HG03103 (cell line): Measurements from ENCODE around the gene ROBO1.

ENCODE experiments used
- ATAC-seq: cut with Tn5 transposase; IDR thresholded peaks from one replicate; pipeline ENCODE4 v1.9.1; 2021; ENCODE audit warnings: low read depth; ENCODE audit not compliant: unreplicated experiment

The ROBO1 gene

DNA sequence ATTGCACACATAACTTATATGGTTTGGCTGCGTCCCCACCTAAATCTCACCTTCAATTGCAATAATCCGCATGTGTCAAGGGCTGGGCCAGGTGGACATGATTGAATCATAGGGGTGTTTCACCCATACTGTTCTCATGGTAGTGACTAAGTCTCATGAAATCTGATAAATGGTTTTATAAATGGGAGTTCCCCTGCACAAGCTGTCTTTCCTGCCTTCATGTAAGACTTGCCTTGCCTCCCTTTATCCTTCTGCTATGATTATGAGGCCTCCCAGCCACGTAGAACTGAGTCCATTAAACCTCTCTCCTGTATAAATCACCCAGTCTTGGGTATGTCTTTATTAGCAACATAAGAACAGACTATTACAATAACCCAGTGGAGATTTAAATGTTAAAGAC is 653.9 kb downstream of the ROBO1 start:
- ATAC-seq = no peak

DNA sequence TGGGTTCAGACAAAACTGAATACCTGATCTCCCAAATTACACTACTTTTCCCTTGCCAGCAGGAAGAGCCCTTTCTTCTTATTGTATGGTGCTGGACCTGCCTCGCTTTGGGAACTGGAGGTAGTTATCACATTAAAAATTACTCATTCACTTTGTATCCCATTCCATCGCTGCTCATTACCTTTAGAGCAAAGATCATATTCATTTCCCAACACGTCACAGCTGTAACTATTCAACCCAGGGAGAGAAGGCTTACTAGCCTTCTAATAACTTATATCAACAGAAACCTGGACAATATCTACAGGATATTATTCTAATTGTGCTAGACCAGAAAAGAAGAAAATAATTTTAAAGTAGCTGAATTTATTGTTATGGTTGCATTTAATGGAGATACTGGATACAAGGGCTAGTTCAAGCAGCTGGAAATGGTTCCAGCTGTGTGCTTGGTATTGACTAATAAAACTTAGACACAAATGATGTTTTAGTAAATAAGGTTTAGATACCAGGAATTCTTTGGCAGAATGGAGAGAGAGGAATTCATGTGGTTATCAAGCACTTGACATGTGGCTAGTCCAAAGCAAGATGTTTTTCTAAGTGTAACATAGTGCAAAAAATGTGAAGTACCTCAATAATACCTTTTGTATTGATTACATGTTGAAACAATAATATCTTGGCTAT is 656.3 kb downstream of the ROBO1 start:
- no peak for ATAC-seq

DNA sequence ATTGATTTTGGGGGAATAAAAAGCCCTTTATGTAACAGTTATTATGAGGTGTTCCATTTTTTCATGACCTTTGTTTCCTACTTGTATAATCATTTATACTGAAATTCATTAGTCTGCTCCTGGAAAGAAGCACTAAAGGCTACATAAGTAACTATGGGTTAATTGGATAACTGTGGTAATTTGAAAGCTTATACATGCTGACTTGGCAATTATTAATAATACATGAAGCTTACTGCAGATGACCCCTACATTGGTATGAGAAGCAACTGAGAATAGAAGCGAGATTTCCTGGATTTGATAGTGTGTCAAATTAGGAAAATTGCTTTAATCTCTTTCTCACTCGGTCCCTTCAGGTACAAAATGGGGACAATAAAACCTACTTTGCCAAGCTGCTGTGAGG is 658.0 kb downstream of the ROBO1 start:
- no peak for ATAC-seq

DNA sequence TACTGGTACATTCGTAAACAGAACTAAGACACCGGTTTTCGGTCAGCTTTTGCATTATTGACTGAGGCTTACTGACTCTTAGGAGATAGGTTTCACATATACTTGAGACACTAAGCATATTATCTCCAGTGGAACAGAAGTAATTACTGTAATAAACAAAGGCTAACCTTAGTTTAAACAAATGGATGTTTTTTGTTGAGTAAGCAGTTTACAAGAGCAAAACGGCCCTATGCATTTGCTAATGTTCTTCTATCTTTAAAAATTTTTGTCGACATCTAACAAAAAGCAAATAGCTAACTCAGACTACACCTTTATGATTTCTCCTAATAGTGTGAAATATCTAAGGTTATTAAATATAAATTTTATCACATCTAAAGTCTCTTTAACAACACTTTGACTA is 664.5 kb downstream of the ROBO1 start:
- ATAC-seq = no peak

DNA sequence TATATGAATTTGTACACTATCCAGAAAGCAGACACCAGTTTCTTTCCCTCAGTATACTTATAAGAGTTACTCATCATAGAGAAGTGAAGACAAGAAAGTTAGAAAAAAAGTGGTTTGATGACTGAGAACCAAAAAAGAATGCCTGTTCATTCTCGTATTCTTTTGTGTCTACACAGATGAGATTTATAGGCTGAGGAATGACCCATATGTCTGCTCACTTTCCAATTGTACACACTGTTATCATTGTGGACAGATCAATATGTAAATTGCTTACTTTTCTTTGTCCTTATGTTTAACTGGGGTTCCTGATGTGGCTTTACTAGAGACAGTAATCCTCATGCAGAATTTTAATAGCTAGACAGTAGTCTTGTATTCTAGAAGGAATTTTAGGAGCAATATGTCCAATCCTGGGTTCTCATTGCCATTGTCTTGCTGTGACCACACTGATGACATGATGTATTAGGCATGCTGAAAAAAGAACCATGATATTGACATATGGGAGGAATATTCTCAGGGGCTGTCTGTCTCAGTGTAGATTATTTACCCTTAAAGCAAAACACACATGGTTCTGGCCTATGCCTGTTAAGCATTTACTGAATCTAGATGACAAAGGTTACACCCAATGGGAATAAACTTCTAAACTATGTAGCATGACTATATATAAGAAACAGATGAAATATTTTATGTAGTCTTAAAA is 669.7 kb downstream of the ROBO1 start:
- ATAC-seq = no peak

DNA sequence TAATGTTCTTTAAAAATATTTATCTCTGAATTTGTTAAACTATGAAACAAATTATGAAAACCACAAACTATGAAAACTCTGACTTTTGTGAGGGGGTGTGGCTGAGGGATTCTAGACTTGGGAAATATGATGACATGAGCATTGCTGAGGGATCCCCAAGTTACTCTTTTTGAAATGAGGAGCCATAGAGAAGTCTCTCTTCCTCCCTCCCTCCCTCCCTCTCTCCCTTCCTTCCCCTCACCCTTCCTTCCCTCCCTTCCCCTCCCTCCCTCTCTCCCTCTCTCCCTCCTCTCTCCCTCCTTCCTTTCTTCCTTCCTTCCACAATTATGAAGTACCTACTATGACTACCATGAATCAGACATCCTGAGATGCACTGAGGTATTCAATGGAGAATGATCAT is 673.1 kb downstream of the ROBO1 start:
- ATAC-seq = no peak

DNA sequence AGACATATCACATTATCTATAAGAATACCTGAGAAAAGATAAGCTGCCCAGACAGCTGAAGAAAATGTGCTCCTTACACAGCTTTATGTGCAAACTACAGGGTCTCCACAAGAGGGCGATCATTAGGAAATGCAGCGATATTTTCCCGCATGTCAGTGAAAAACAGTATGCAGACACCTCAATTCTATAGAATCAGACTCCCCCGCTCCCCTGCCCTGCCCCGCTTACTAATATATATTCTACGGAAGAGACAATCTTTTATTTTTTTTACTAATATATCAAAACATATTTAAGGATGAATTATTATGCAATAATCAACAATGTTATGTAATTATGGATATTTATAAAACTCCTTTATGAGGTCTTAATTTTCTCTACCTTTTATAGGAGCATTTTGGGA is 681.3 kb downstream of the ROBO1 start:
- ATAC-seq = peak; percentile 94

DNA sequence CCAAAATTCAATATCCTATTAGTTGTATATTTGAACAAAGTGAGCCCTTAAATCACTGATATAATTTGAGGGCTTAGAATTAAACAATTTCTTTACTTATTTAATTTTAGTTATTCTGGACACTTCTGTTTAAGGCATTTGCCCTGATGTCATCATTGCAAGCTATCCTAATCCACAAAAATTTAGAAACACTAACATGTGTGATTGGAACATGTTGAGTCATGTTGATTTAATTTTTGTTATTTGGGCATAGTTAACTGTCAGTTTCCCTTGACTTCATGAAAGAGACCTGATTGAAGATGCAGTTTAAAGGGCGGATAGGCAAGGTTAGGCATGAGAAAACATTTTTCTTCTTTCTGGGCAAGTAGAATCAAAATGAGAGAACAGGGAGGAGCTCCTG is 682.6 kb downstream of the ROBO1 start:
- ATAC-seq = no peak

DNA sequence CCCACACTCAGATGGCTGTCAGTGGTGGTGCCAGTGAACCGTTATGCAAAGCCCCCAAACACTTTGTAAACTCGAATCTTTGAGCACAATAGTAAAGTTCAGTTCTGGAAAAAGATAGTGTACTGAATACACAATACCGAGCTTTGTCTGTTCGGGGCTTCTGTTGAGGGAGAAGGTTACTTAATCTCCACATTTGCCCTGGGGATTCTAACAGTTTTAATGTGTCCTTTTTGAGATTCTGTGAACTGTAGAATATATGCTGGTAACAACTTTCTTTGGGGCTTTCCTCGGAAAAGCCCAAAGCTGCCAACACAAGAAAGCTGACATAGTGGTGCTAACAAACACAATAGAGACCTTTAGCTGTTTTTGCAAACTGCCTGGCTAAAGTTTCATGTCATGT is 686.5 kb downstream of the ROBO1 start:
- ATAC-seq = no peak

DNA sequence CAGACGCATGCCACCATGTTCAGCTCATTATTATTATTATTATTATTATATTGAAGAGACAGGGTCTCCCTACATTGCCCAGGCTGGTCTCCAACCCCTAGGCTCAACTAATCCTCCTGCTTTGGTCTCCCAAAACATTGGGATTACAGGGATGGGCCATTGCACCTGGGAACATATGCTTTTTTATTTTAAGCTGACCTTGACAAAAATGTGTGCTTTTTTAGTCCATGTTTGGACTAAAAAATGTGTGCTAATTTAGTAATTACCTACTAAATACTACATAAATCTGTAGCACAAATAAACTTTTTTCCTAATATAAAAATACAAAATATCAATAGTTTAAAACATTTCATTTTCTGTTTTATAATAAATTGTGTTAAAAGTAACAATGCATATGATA is 693.2 kb downstream of the ROBO1 start:
- ATAC-seq = no peak

DNA sequence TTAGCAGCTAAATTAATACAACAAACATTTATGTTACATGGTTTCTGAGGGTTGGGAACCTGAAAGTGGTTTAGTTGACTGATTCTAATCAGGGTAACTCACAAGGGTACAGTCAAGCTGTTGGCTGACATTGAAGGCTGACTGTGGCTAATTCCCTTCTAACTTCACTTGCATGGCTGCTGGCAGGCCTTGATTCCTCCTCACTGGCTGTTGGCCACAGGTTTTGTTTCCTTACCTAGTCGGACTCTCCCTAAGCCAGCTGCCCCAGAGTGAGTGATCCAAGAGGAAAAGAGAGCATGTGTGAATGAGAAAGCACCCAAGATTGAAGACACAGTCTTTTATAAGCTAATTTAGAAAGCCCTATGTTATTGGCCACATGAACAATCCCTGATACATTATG is 700.1 kb downstream of the ROBO1 start:
- no peak for ATAC-seq

DNA sequence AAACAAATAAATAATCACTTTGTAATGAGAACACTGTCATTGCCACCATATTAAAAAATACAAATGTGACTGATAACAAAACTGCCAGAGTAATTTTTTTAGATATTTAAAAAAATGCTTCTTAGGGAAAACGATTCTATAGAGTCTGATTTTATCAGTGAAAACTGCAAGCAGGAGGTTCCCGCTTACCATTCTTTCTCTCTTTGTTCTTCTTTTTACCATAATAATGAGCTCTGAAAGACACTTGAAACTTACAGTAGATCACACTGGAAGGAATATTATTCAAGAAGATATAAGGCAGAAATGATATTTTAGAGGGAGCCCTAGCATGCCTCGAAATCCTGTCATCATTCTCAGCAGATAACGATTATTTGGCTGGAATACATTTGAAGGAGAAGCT is 701.3 kb downstream of the ROBO1 start:
- ATAC-seq = no peak

DNA sequence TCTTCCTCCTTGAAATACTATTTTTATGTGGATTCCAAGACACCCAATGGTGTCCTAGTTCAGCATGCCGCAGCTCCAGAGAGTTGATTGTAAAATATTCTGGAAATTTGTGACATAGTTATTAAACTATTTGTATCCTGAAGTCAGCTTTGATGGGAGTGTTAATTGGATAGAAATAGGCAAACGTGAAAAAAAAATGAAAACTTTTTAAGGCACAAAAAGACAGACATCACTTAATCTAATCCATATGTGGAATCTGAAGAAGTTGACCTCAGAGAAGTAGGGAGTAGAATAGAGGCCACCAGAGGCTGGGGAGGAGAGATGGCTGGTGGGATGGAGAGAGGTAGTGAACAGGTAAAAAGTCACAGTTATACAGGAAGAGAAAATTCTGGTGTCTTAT is 704.2 kb downstream of the ROBO1 start:
- ATAC-seq = no peak

DNA sequence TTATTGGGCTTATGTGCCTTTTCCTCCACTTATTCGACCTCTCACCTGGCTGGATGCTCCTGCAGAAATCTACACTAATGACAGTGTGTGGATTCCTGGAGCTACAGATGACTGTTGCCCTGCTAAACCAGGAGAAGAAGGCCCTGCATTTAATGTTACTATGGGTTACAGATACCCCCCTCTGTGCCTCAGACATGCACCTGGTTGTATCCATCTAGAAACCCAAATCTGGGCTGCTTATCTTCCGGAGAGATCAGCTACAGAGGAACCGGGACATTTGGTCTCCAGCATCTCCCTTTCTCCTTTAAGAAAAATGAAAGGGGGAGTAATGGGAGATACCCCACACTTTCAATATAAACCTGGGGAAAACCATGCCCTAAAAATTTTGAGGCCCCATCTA is 710.0 kb downstream of the ROBO1 start:
- ATAC-seq = no peak

DNA sequence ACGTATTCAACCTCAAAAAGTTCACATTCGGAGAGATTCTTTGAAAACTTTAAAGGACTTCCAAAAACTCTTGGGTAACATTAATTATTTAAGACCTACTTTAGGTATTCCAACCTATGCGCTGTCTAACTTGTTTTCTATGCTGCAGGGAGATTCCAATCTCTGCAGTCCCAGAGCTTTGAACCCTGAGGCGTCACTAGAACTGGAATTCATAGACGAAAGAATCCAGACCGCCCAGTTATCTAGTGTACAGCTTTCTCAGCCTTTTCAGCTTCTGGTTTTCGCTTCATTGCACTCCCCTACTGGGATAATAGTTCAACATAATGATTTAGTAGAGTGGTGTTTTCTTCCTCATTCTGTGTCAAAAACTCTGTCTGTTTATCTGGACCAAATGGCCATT is 711.3 kb downstream of the ROBO1 start:
- no peak for ATAC-seq

DNA sequence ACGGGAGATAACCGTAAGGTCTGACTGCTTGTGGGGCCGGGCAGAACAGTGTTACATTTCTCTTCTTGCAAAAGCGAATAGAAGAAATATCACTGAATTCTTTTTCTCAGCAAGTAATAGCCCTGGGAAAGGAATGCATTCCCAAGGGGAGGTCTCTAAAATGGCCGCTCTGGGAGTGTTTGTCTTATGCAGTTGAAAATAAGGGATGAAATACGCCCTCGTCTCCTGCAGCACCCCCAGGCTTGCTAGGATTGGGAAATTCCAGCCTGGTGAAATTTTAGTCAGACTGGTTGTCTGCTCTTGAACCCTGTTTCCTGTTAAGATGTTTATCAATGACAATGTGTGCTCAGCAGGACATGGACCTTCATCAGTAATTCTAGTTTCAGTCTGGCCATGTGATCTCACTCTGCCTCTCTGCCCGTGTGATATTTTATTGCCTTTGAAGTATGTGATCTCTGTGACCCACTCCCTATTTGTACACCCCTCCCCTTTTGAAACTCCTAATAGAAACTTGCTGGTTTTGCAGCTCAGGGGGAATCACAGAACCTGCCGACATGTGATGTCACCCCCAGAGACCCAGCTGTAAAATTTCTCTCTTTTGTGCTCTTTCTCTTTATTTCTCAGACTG is 715.6 kb downstream of the ROBO1 start:
- no peak for ATAC-seq

DNA sequence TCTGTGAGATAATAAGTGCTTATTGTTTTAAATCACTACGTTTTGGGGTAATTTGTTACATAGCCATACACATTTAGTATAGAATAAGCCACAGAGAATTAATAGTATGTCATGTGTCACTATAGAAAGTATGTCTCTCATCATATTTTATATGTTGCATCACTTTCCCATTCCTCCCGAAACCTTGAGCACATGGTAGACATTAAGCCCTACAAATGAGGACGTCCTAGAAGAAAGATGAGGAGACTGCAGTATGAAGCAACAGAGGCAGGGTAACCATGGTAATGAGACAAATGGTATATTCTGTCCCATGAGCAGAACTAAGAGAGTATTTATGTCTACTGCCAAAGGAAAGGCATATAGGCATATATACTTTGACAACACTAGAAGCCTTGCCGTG is 720.2 kb downstream of the ROBO1 start:
- no peak for ATAC-seq

DNA sequence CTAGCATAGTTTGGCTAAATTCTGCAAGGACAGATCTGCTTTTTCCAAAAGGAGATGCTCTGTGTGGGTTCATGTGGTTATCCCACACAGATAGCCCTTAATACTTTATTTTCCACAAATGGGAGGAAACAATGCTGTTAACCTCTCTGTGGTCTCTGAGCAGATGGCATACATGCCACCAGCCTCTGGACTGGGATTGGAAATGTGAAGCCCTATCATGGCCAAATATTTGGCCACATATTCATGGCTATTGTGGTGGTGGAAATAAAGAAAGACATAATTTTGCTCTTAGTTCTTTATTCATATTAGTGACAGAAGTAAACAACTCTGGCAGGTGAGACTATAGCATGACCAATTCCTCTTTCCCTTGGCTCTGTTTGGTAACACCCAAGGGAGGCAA is 726.2 kb downstream of the ROBO1 start:
- no peak for ATAC-seq

DNA sequence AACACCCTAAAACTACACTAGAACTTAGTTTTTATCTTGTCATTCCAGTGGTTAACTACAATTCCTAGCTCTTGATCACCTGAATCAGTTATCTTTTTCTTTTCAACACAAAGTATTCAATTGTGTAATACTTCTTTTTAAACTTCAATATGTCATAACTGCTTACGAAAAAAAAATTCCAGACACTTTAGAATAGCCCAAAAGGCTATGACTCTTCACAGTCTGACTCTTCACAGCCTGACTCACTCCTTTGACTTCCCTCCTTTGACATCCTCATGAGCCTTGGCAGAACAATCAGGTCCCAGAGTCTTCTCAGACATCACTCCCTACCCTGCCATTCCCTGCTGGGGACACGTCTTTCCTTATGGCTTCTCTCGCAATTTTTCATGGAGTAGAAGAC is 727.1 kb downstream of the ROBO1 start:
- no peak for ATAC-seq

DNA sequence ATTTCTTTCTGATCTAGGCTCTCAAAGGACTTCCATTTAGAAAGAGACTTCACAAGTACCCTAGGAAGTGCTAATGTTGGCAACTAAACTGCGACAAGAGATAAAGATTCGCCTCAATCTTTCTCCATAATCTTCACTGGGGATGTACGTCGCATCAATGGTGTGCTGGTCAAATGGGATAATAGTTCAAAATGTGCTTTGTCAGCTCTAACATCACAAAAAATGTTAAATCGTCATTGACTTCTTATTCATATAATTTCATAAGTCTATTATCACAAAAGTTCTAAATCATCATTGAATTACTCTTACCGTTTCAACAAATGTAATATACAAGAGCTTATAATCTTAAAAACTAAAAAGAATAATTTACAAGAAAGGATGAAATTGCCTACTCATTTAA is 727.7 kb downstream of the ROBO1 start:
- ATAC-seq = no peak

DNA sequence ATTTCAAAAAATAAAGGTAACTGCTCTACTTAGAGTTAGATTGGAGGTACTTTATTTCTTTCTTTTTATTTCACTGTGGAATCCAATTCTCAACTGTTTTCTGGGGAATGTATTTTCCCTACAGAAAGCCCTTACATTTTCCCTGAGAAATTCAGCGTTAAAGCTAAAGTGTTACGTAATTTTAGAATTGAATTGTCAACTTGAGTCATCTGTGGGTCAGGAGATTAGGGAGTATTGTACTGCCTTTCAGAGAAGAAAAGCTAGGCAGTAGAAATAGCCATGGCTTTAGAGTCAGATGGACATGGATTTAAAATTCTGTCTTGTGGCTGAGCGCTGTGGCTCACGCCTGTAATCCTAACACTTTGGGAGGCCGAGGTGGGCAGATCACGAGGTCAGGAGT is 728.6 kb downstream of the ROBO1 start:
- ATAC-seq = no peak

DNA sequence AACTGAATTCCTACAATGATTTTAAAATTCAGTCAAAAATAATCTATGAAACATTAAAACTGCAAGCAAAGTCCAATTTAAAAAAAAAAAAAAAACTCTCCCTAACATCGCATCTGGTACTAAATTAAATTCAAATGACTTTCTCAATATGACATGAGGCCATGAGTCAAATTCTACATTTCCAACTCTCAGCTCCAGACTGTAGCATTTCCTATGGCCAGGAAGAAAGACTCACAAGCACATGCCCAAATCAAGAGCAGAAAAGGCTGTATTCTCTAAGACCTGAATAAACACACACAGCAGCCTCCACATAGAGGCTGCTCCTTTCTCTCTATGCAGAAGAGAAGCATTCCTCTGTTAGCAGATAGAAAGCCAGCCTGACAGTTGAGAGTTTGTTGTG is 729.2 kb downstream of the ROBO1 start:
- no peak for ATAC-seq
